ENCODE data around the gene NFAT5. TPM values are rescaled to one million over a fixed set of nuclear protein-coding genes. Genes with fewer than 3 reads are reported as not detected.

Gene NFAT5
- total and polyA plus RNA-seq, 9 of the 15 experiments (the other 6 are each of a cell fraction or from before 2014, with no cell fraction given), result 0.78 to 20.5 (median 12.4) TPM

DNA sequence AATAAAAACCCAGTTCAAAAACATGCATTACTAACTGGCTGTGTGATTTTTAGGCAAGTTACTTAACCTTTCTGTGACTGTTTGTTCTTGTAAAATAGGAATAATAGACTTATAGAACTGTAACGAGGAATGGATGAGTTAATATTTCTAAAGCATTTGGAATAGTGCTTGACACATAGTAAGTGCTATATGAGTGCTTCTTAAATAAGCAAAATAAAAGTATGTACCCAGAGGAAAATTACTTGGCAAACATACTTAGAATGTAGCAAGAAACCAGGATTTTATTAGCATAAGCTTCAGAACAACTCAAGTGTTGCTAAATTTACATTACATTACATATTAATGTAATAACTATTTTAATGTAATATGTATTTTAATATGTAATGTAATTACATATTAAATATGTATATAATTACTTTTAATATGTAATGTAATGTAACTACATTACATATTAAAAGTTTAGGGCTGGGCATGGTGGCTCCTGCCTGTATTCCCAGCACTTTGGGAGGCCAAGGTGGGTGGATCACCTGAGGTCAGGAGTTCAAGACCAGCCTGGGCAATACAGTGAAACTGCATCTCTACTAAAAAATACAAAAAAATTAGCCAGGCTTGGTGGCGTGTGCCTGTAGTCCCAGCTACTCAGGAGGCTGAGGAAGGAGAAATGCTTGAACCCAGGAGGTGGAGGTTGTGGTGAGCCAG, 14.2 kb downstream of the NFAT5 start:
- WGBS (ENCODE audit: insufficient coverage, low coverage, missing lambda C conversion rate), result 85% methylated on average over 2 of the region's 2 CpGs
- no peak overlapping the region for H3K4me3 ChIP-seq
- TF ChIP-seq GABPB2 (CRISPR knock-in tag; conservative IDR thresholded peaks at IDR 0.05) (no peak), HDGF (IDR thresholded peaks at IDR 0.05) (no peak), NCOA1 (IDR thresholded peaks at IDR 0.05; ENCODE audit: low read depth) (no peak), PRMT5 (CRISPR knock-in tag; IDR thresholded peaks at IDR 0.05) (no peak), HOXB6 (CRISPR knock-in tag; IDR thresholded peaks at IDR 0.05; ENCODE audit: borderline replicate concordance) (no peak), FOXA1 (IDR thresholded peaks at IDR 0.05; ENCODE audit: borderline replicate concordance) (no peak), PYGO2 (tag; IDR thresholded peaks at IDR 0.05) (no peak)
- TF ChIP-seq, protein P1, sequence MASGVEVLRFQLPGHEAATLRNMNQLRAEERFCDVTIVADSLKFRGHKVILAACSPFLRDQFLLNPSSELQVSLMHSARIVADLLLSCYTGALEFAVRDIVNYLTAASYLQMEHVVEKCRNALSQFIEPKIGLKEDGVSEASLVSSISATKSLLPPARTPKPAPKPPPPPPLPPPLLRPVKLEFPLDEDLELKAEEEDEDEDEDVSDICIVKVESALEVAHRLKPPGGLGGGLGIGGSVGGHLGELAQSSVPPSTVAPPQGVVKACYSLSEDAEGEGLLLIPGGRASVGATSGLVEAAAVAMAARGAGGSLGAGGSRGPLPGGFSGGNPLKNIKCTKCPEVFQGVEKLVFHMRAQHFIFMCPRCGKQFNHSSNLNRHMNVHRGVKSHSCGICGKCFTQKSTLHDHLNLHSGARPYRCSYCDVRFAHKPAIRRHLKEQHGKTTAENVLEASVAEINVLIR (CRISPR knock-in tag; IDR thresholded peaks at IDR 0.05), result no peak
- TF ChIP-seq, protein P2, sequence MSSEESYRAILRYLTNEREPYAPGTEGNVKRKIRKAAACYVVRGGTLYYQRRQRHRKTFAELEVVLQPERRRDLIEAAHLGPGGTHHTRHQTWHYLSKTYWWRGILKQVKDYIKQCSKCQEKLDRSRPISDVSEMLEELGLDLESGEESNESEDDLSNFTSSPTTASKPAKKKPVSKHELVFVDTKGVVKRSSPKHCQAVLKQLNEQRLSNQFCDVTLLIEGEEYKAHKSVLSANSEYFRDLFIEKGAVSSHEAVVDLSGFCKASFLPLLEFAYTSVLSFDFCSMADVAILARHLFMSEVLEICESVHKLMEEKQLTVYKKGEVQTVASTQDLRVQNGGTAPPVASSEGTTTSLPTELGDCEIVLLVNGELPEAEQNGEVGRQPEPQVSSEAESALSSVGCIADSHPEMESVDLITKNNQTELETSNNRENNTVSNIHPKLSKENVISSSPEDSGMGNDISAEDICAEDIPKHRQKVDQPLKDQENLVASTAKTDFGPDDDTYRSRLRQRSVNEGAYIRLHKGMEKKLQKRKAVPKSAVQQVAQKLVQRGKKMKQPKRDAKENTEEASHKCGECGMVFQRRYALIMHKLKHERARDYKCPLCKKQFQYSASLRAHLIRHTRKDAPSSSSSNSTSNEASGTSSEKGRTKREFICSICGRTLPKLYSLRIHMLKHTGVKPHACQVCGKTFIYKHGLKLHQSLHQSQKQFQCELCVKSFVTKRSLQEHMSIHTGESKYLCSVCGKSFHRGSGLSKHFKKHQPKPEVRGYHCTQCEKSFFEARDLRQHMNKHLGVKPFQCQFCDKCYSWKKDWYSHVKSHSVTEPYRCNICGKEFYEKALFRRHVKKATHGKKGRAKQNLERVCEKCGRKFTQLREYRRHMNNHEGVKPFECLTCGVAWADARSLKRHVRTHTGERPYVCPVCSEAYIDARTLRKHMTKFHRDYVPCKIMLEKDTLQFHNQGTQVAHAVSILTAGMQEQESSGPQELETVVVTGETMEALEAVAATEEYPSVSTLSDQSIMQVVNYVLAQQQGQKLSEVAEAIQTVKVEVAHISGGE (CRISPR knock-in tag; IDR thresholded peaks at IDR 0.05), result no peak
- TF ChIP-seq, protein P3, sequence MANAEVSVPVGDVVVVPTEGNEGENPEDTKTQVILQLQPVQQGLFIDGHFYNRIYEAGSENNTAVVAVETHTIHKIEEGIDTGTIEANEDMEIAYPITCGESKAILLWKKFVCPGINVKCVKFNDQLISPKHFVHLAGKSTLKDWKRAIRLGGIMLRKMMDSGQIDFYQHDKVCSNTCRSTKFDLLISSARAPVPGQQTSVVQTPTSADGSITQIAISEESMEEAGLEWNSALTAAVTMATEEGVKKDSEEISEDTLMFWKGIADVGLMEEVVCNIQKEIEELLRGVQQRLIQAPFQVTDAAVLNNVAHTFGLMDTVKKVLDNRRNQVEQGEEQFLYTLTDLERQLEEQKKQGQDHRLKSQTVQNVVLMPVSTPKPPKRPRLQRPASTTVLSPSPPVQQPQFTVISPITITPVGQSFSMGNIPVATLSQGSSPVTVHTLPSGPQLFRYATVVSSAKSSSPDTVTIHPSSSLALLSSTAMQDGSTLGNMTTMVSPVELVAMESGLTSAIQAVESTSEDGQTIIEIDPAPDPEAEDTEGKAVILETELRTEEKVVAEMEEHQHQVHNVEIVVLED (CRISPR knock-in tag; IDR thresholded peaks at IDR 0.05), result no peak

More for the DNA sequence above, 14.2 kb downstream of the NFAT5 start:
- Histone ChIP-seq H2AFZ (ENCODE audit: low read depth, low read length) (no peak overlapping the region), H3K9me3 (replicated peaks; ENCODE audit: control insufficient read depth, insufficient read depth, low read depth, low read length) (no peaks in the 10 kb centered on the region), H3K4me1 (replicated peaks in 1 of 2; ENCODE audit: control insufficient read depth in 2 of 2, insufficient read depth in 2 of 2, low read length in 2 of 2) (no peaks in the 10 kb centered on the region), H3K9me1 (ENCODE audit: control insufficient read depth, insufficient read depth, low read length) (no peaks in the 10 kb centered on the region), H4K20me1 (replicated peaks; ENCODE audit: control insufficient read depth, insufficient read depth, low read length) (no peaks in the 10 kb centered on the region; the same call in 1 of the 2 replicates), H3K4me2 (ENCODE audit: insufficient read depth, low read length) (no peak overlapping the region), H3K27ac (ENCODE audit: extremely low read depth, low read depth, low read length) (no peak overlapping the region), H3K79me2 (ENCODE audit: control insufficient read depth, insufficient read depth, low read length) (peaks cover 67% of the 10 kb centered on the region), H3K9ac (ENCODE audit: insufficient read depth in 1 of 2, low read depth in 2 of 2, low read length in 2 of 2) (no peak overlapping the region), H3K36me3 (ENCODE audit: control insufficient read depth, insufficient read depth, low read length) (peaks cover 19% of the 10 kb centered on the region; the same call in 2 of the 3 replicates), H3K27me3 (ENCODE audit: control insufficient read depth in 2 of 2, insufficient read depth in 2 of 2, low read length in 2 of 2) (no peaks in the 10 kb centered on the region)
- no peak for DNase-seq (ENCODE audit: extremely low read depth in 1 of 4, low spot score in 3 of 4)
- intact Hi-C loops (cut with micrococcal nuclease) (no loop called here), in situ Hi-C loops (cut with MboI) (no loop called here)
- BruUV-seq (replicated peaks), result no TSS peak
- no peak for FAIRE-seq
- ChIA-PET POLR2A (no interaction called here), CTCF (ENCODE audit: low intra/inter-chr PET ratio) (no interaction called here)
- no peak for ATAC-seq

Data from K562 (cell line).